Stimulated activated CD8-positive, alpha-beta memory T cell treated with anti-CD3 and anti-CD28 coated beads, Interleukin-4, amount 100 ng/mL, for 24 hours (primary cell): ENCODE measurements around the gene AHCYL2.
"Not testable (repeated sequence)": the region's sequence is repeated elsewhere in the genome, so short reads cannot be mapped to it uniquely, and the experiment has no call there.

Experiments
- DNase-seq: peaks from one replicate; pipeline ENCODE4 v3.0.0-alpha.2; 2020; ENCODE audit warnings: low read depth

AHCYL2 gene

DNA sequence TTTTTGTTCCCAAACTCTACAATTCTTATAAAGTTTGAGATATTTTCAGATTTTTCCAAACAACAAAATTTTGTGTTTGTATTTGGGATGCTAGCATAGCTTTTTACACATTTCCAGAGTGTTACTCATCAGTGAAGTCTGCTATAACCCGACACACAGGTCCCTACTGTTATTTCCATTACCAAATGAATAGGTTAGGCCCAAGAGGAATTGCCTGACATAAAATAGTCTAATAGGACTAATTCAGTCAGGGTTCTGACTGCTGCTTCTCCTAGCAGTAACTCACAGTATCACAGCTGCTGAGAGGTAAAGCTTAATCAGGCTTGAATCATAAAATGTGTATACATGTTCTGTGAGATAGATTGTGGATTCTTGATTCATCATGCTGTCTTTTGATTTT lies 160.3 kb downstream of the AHCYL2 start:
- DNase-seq, result no peak

- no peak for DNase-seq
Observed at GRCh38 chr7:129385598-129385997, 160.8 kb downstream of the AHCYL2 start.

- DNase-seq, result no peak
Observed at GRCh38 chr7:129386506-129386905, 161.7 kb downstream of the AHCYL2 start.

- DNase-seq, result no peak
Observed at GRCh38 chr7:129387537-129387936, 162.7 kb downstream of the AHCYL2 start.

- DNase-seq, result no peak
Observed at GRCh38 chr7:129388333-129389098, 163.7 kb downstream of the AHCYL2 start.

GRCh38 chr7:129389829-129390228 lies 165.0 kb downstream of the AHCYL2 start:
- DNase-seq, result no peak

- DNase-seq, result no peak
Observed at GRCh38 chr7:129390314-129390713, 165.5 kb downstream of the AHCYL2 start.

DNA sequence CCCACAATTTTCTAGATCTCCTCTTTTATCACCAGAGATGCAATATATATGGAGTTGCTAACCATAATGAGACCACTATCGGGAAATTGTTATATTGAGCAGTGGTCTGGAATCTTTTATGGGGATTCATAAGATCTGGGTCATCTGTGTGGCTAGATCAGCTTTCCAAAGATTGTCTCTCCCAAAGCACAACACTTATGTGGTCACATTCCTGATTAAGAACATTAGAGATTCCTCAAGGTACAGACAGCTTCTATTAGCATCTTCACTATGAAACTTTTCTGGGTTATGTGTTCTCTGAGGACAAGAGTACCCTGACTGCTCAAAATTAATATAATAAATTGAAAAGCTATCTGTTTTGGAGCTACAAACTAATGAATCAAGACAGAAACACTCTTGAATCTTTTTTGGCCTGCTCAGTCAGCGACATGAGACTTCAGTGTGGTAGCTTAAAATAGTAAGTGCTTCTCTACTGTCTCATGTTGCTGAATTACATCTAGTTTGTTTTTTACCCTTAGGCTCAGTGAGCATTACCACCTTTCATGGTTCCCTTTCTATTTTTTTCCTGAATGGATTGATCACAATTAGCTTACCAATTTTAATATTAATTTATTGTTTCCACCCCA lies 166.8 kb downstream of the AHCYL2 start:
- no peak for DNase-seq

DNA sequence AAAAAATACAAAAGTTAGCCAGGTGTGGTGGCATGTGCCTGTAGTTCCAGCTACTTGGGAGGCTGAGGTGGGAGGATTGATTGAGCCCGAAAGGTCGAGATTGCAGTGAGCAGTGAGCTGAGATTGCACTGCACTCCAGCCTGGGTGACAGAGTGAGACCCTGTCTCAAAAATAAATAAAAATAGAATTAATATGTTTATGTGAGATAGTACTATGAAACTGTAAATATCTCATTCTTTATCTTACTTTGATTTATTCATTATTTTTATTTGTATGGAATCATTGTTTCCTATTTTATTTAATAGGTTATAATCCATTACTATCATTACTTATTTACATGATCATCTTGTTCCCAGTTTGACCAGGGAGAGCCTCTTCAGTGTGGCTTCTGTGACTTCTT lies 168.4 kb downstream of the AHCYL2 start:
- DNase-seq, result no peak

- no peak for DNase-seq
Observed at GRCh38 chr7:129394101-129394500, 169.3 kb downstream of the AHCYL2 start.

DNA sequence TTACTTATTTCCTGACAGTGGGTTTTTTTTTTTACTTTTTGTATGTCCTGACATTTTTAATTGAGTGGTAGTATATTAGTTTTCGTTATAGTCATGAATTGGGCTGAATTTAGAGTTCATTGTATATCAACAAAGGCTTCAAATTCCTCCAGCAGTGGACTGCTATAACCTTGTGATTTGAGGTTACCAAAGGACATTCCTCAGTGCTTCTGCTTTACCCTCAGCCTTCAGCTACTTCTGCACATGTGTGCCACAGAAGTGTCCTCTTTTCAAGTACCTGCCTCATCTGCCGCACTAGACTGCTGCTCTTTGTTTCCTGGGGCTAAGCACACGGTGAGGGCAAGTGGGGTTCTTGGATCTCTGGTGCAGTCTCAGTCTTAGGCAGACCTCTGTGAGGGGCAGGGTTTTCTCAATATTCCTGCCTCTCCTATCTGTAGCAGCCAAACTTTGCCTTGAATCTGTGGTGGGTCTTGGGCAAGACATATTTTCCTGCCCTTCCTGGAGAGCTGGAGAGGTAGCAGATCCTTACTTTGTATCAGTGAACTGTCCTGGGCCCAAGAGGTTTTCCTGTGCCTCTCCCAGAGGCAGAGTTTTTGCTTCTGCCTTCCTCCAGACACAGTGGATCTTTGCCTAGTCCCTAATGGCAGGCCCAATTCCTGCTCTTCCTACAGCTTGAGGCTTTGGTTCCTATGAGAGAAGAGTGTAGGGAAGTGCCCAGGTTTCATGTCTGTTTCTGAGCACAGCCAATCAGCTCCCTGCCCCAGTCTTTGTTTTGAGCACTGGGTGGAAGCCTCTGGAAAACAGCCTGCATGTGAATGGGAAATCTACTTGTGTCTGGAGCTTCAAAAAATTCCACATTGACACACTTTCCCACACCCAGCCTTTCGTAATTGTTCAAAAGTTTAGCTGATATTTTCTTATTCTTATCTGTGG lies 170.4 kb downstream of the AHCYL2 start:
- no peak for DNase-seq

- no peak for DNase-seq
Observed at GRCh38 chr7:129401228-129401966, 176.6 kb downstream of the AHCYL2 start.

- DNase-seq, result no peak
Observed at GRCh38 chr7:129401967-129402860, 177.4 kb downstream of the AHCYL2 start.

DNA sequence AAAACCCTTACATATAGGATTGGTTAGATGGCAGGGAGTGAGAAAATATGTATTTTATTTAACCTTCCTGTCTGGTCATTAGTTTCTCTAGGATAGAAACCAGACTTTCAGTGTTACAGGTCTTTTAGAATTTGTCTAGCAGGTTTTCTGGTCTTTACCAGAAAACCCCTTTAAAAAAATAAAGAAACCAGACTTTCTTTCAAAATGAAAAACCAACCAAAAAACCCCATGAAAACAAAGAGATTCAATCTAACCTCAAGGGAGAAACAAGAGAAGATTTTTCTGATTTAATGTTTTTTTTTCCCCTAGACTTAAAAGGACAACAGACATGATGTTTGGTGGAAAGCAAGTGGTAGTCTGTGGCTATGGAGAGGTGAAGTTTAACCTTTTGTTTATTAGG lies 180.7 kb downstream of the AHCYL2 start:
- no peak for DNase-seq

GRCh38 chr7:129410238-129410637 lies 185.4 kb downstream of the AHCYL2 start:
- DNase-seq, result not testable (repeated sequence)

DNA sequence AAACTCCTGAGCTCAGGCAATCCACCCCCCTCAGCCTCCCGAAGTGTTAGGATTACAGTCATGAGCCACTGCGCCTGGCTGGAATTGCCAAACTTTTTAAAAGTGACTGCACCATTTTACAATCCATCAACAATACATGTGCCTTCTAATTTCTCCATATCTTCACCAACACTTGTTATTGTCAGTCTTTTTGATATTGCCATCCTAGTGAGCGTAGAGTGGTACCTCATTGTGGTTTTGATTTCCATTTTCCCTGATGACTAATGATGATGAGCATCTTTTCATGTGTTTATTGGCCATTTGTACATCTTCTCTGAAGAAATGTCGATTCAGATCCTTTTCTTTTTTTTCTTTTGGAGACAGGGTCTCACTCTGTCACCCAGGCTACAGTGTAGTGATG lies 187.7 kb downstream of the AHCYL2 start:
- DNase-seq, result no peak

DNA sequence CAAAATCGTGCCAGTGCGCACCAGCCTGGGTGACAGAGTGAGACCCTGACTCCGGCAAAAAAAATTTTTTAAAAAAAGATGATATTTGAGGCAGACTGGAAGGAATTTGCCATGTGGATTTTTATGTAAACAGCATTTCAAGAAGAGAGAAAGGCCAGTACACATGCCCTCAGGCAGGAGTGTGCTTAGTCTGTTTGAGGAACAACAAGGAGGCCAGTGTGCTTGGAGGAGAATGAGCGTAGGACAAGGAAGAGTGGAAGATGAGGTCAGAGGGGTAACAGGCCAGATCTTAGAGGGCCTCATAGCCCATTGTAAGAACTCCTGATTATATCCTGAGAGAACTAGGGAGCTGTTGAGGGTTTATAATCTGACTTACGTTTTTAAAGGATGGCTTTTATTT lies 192.2 kb downstream of the AHCYL2 start:
- DNase-seq, result no peak

GRCh38 chr7:129421717-129422250 lies 197.0 kb downstream of the AHCYL2 start:
- no peak for DNase-seq

DNA sequence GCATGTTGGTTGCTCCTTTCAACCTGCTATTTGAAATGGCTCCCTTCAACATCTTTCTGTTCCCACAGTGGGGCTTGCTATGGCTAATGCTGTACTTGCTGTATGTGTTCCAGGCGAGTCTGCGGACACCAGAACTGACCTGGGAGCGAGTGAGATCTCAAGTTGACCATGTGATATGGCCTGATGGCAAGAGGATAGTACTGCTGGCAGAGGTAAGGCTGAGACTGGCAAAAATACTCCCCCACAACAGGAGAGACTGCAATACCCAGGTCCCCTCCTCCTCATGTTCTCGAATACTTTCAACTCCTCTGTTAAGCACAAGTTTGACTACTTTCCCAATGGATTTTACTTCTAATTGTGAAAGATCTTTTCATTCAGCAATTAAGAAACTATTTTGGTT lies 197.9 kb downstream of the AHCYL2 start:
- DNase-seq, result no peak

DNA sequence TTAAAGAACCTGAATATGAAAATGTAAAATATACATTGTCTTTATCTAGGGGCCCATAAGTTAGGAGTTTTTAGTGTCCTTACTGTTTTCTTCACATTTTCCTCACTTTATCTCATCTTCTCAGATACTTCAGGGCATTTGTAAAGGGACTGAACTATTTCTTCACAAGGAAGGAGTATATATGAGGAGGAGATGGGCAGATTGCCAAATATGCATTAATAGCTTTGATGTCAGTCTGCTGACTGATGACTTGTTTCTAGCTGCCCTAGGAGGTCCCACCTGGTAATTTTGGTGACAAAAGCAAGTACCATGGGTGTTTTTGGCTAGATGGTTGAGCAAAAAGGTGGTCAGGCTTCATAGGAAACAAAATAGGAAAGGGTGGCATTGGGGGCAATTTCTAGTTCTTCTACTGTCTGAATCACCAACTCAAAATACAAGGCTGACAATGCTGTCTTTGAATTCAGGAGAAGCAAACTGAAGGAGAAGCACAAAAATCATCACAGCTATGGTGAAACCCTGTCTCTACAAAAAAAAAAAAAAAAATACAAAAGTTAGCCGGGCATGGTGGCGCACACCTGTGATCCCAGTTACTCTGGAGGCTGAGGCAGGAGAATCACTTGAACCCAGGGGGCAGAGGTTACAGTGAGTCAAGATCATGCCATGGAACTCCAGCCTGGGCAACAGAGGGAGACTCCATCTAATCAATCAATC lies 199.0 kb downstream of the AHCYL2 start:
- DNase-seq, result no peak
